OCI-LY1 (cell line): ENCODE data around the gene CEP112.

ENCODE experiments used
- H2AFZ ChIP-seq: fragments of 200-600 bp; sonication (generic), shearing (Covaris generic); 2 replicates; pipeline ENCODE4 v1.6.0; 2014; ENCODE audit warnings: antibody characterized with exemption, mild to moderate bottlenecking, low read length
- H3F3A ChIP-seq: fragments of 200-600 bp; sonication (generic), shearing (Covaris generic); 2 replicates; pipeline ENCODE4 v1.6.0; 2014; ENCODE audit warnings: mild to moderate bottlenecking, antibody characterized with exemption, low read length, moderate library complexity; ENCODE audit not compliant: insufficient read depth
- H3K27ac ChIP-seq: fragments of 200-600 bp; sonication (generic); 2 replicates; pipeline ENCODE4 v1.5.1; 2014; ENCODE audit warnings: low read length, mixed run types, mild to moderate bottlenecking, low read depth; ENCODE audit not compliant: poor library complexity, severe bottlenecking
- H3K27me3 ChIP-seq: fragments of 200-600 bp; sonication (generic); 2 replicates; pipeline ENCODE4 v1.6.0; 2014; ENCODE audit warnings: antibody characterized with exemption, mild to moderate bottlenecking, low read length, moderate library complexity; ENCODE audit not compliant: insufficient read depth
- H3K36me3 ChIP-seq: fragments of 200-600 bp; sonication (generic); 2 replicates; pipeline ENCODE4 v1.6.1; 2014; ENCODE audit warnings: mild to moderate bottlenecking, antibody characterized with exemption, low read length, moderate library complexity, mixed read lengths; ENCODE audit not compliant: insufficient read depth
- H3K4me1 ChIP-seq: fragments of 200-600 bp; sonication (generic); 2 replicates; pipeline ENCODE4 v1.5.1; 2014; ENCODE audit warnings: mild to moderate bottlenecking, low read length, moderate library complexity; ENCODE audit not compliant: insufficient read depth, severe bottlenecking
- H3K4me2 ChIP-seq: fragments of 200-600 bp; sonication (generic), shearing (Covaris generic); 2 replicates; pipeline ENCODE4 v1.6.1; 2014; ENCODE audit warnings: low read length
- H3K4me3 ChIP-seq: fragments of 200-600 bp; sonication (generic); 2 replicates; pipeline ENCODE4 v1.5.1; 2014; ENCODE audit warnings: low read length, low read depth, mild to moderate bottlenecking, mixed read lengths; ENCODE audit not compliant: poor library complexity, severe bottlenecking
- H3K79me2 ChIP-seq: fragments of 200-600 bp; shearing (Covaris generic); 2 replicates; pipeline ENCODE4 v1.6.1; 2016; ENCODE audit warnings: mixed run types, low read length, mixed read lengths; ENCODE audit not compliant: insufficient read depth
- H3K9ac ChIP-seq: fragments of 200-600 bp; sonication (generic), shearing (Covaris generic); 2 replicates; pipeline ENCODE4 v1.6.1; 2014; ENCODE audit warnings: mild to moderate bottlenecking, low read length, mixed read lengths
- H3K9me2 ChIP-seq: fragments of 200-600 bp; sonication (generic), shearing (Covaris generic); 2 replicates; pipeline ENCODE4 v1.6.1; 2014; ENCODE audit warnings: low read depth, mild to moderate bottlenecking, low read length, mixed read lengths
- H3K9me3 ChIP-seq: fragments of 200-600 bp; shearing (Covaris generic); 2 replicates; pipeline ENCODE4 v1.6.1; 2014; ENCODE audit warnings: low read length, mixed read lengths
- H4K20me1 ChIP-seq: fragments of 200-600 bp; sonication (generic), shearing (Covaris generic); 2 replicates; pipeline ENCODE4 v1.6.0; 2016; ENCODE audit warnings: mild to moderate bottlenecking, low read length; ENCODE audit not compliant: insufficient read depth
- EZH2 ChIP-seq: fragments of 200-600 bp; sonication (generic), shearing (Covaris generic); IDR thresholded peaks from 2 replicates; pipeline ENCODE4 v1.8.0; 2017; ENCODE audit warnings: borderline replicate concordance, mixed run types, mild to moderate bottlenecking, antibody characterized with exemption, low read length, moderate library complexity, mixed read lengths
- TF ChIP-seq, protein P1 (sequence below): fragments of 200-600 bp; sonication (generic), shearing (Covaris generic); IDR thresholded peaks from 2 replicates; pipeline ENCODE4 v1.5.1; 2017; ENCODE audit warnings: mild to moderate bottlenecking, antibody characterized with exemption, low read length, moderate library complexity, mixed read lengths

The CEP112 gene

DNA sequence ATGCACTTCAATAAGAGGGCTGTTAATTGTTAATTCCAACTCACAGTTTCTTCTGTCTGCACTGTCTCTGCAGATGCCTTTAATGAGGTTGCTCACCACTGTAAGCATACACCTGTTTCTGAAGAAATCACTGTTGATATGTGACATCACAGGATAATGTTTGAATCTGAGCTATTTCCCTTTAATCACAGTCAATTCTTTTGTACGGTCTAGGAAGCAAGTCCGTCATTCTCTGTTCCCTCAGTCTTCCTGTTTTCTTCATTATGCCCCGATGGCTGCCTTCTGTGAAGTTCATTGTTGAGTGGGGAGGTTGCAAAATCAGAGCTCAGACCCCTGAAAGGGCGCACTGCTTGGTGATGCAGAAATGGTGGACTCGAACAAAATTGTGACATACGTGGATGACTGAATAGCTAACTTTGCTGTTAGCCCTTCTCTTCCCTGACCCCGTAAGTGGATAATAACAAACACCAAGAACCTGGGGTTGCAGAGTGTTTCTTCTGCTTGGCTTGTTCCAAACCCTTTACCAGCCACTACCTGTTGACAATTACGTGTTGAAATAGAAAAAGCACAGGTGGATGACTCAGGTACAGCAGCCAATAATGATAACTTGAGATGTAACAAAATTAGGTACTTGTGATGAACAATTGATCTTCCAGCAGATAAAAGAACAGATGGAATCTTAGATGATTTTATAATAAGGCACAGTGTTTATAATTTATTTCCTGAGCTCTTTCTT, 558.6 kb downstream of the CEP112 start:
- H4K20me1 ChIP-seq, result no peaks in the 10 kb centered on the region
- no peak for TF ChIP-seq EZH2
- TF ChIP-seq, protein P1, sequence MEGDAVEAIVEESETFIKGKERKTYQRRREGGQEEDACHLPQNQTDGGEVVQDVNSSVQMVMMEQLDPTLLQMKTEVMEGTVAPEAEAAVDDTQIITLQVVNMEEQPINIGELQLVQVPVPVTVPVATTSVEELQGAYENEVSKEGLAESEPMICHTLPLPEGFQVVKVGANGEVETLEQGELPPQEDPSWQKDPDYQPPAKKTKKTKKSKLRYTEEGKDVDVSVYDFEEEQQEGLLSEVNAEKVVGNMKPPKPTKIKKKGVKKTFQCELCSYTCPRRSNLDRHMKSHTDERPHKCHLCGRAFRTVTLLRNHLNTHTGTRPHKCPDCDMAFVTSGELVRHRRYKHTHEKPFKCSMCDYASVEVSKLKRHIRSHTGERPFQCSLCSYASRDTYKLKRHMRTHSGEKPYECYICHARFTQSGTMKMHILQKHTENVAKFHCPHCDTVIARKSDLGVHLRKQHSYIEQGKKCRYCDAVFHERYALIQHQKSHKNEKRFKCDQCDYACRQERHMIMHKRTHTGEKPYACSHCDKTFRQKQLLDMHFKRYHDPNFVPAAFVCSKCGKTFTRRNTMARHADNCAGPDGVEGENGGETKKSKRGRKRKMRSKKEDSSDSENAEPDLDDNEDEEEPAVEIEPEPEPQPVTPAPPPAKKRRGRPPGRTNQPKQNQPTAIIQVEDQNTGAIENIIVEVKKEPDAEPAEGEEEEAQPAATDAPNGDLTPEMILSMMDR, result no peak
- no peaks in the 10 kb centered on the region for H3K27me3 ChIP-seq
- H3K4me1 ChIP-seq, result no peaks in the 10 kb centered on the region
- H3K36me3 ChIP-seq, result no peaks in the 10 kb centered on the region
- H3K27ac ChIP-seq, result no peak overlapping the region
- no peak overlapping the region for H3K4me3 ChIP-seq
- H3F3A ChIP-seq, result no peaks in the 10 kb centered on the region
- H2AFZ ChIP-seq, result no peak overlapping the region
- H3K9me3 ChIP-seq, result no peaks in the 10 kb centered on the region
- H3K9ac ChIP-seq, result no peak overlapping the region
- H3K79me2 ChIP-seq, result no peaks in the 10 kb centered on the region
- no peak overlapping the region for H3K4me2 ChIP-seq
- H3K9me2 ChIP-seq, result no peaks in the 10 kb centered on the region

DNA sequence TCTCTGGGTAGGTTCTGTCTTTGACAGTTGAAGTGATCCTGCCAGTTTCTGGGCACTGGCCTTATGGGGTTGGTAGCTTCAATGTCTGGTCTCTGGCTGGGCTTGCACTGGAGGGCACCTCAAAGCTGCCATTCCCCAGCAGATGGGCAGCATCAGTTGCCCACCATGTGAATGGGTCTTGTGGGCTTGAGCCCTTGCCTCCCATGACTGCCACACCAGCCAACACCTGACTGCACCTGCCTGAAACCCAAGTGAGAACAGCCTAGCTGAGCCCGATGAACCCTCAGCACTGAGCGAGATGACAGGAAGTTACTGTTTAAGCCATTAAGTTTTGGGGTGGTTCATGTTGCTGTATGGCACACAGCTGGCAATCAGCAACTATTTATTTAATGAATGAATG, 561.4 kb downstream of the CEP112 start:
- Histone ChIP-seq H3K4me1 (no peaks in the 10 kb centered on the region), H3K9ac (no peak overlapping the region), H2AFZ (no peak overlapping the region), H4K20me1 (no peaks in the 10 kb centered on the region), H3K36me3 (no peaks in the 10 kb centered on the region), H3K4me3 (no peak overlapping the region), H3K27me3 (no peaks in the 10 kb centered on the region), H3K27ac (no peak overlapping the region), H3K79me2 (no peaks in the 10 kb centered on the region), H3K9me2 (no peaks in the 10 kb centered on the region), H3K9me3 (no peaks in the 10 kb centered on the region), H3F3A (no peaks in the 10 kb centered on the region), H3K4me2 (no peak overlapping the region)
- no peak for TF ChIP-seq EZH2
- TF ChIP-seq, protein P1, result no peak

DNA sequence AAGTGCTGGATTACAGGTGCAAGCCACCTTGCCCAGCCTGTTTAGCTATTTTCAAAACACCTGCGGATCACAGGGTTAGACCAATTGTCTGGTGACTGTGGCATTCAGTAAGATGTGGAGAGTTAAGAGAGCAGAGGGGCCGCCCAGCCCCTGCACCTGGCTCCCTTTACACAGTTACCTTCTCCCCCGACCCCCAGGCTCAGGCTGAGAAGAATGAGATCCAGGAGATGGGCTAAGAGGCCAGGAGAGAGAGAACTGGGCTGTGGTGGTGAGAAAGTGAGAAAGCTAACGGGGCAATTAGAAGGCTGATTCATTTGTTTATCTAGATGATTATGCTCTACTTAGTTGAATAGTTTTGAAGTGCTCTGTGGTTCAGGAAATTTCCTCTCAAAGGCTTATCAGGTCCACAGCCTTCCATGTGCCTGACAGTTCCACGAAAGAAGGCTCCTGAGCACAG, 562.7 kb downstream of the CEP112 start:
- Histone ChIP-seq H3K9ac (no peak overlapping the region), H3K4me1 (no peaks in the 10 kb centered on the region)

More for the DNA sequence above, 562.7 kb downstream of the CEP112 start:
- H3K79me2 ChIP-seq, result no peaks in the 10 kb centered on the region
- no peaks in the 10 kb centered on the region for H4K20me1 ChIP-seq
- H3K36me3 ChIP-seq, result no peaks in the 10 kb centered on the region
- H3F3A ChIP-seq, result no peaks in the 10 kb centered on the region
- no peak for TF ChIP-seq EZH2
- TF ChIP-seq, protein P1, result no peak
- H3K27me3 ChIP-seq, result no peaks in the 10 kb centered on the region
- H3K9me2 ChIP-seq, result no peaks in the 10 kb centered on the region
- H3K9me3 ChIP-seq, result no peaks in the 10 kb centered on the region
- no peak overlapping the region for H2AFZ ChIP-seq
- no peak overlapping the region for H3K4me2 ChIP-seq
- H3K4me3 ChIP-seq, result no peak overlapping the region
- no peak overlapping the region for H3K27ac ChIP-seq
